ENCODE data around the gene NABP2. TPM values are rescaled to one million over a fixed set of nuclear protein-coding genes. Genes with fewer than 3 reads are reported as not detected.

Gene NABP2
- 24.3 and 25.3 TPM in 2 replicates for total RNA-seq

DNA sequence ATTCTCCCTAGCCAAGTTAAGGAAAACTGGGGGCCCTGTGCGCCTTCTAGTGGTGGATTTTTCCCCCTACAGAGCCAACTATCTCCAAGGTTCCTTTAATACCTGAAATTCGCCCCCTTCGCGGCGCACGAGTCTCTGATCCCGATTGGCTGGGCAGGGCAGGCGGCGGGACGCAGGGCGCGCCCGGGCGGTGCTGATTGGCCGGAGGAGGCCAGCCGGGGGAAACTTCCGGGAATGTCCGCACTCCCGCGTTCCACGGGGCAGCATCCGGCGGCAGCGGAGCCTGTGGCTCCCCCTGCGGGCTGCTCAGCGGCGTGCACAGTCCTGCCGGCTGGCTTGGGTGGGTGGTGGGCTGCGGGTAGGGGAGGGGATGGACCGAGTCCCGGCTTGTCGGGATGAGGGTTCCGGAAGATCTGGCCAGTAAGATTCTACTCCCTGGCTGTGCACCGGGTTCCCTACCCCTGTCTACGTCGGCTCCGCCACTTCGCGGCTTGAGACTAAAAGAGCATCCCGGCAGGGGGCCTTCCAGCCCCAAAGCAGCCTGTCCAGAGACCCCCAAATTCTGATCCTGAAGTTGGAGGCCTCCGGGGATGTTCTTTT is at the start of gene NABP2:
Gene NABP2 (plus strand): TSS at position 241 of the 600 bp plus-strand sequence. CDS start 515 bp downstream, outside the sequence.

DNA sequence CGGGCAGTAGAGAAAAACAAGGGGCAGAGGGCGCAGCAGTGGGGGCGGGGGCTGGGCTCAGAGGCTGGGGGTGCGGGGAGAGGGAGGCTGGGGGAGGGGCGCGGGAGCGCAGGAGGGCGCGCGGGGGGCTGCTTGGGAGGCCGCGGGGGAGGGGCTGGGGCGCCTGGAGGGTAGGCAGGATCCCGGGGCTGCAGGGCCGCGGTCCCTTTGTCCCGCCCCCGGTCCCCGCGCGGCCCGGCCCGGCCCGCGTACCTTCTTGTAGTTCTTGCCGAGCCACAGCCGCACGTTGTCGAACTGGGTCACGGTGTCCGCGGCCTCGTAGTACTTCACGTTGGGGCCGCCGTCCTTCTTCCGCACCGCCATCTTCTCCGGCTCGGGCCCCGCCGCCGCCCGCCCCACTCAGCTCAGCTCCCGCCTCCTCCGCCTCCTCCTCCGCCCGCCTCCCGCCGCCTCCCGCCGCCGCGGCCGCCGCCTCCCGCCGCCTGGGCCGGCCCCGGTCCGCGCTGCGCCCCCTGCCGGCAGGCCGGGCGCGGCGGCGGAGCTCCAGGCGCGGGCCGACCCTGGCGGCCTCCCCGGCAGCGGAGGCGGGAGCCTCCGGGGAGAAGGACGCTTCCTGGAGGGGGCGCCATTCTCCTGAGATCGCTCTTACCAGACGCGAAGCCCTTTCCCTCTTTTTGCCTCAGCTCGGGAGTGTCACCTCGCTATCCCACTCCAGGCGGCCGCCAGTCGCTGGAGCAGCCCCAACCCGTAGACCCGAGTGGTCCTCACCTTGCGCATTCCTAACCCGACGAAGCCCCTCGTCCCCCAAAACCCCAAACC is 34.8 kb upstream of the NABP2 start, which contains the start of gene SMARCC2:
Gene SMARCC2 (minus strand): TSS at position 385 of the 819 bp plus-strand sequence. CDS start 22 bp downstream, at position 363.

DNA sequence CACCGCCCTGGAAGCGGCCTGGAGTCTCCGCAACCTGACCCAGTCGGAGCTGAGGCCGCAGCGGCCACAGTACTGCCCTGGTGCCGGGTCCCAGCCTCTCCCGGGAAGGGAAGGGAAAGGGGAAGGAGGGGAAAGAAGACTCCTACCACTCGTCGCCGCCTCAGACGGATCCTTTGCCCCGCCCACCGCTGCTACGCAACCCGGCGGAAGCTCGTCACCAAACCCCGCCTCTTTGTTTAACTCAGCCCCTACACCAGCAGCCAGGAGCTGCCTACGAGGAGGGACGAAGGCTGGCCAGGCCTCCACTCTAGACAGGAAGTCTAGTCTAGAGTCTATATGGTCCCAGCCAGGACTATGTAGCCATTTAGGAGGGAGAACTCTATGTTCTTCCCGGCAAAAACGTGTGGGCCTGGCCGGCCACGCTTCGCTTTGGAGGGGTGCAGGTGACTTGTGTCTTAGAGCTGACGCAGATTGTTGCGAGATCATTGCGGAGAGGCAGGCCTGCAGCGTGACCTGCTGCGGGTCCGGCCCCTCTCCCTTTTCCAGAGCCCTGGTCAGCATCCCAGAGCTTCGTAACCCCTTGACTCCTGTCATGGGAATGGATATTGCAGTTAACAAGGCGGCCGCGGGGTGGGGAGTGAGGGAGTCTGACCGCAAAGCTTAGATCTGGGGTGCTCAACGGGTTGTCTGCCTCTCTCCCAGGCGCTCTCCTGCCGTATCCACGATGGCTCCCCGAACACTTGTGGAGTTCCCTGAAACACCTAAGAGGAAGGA is 2.2 kb upstream of the NABP2 start, which contains the start of gene RNF41:
Gene RNF41 (minus strand): TSS at position 166 of the 774 bp plus-strand sequence. CDS start 7,875 bp downstream, outside the sequence.

DNA sequence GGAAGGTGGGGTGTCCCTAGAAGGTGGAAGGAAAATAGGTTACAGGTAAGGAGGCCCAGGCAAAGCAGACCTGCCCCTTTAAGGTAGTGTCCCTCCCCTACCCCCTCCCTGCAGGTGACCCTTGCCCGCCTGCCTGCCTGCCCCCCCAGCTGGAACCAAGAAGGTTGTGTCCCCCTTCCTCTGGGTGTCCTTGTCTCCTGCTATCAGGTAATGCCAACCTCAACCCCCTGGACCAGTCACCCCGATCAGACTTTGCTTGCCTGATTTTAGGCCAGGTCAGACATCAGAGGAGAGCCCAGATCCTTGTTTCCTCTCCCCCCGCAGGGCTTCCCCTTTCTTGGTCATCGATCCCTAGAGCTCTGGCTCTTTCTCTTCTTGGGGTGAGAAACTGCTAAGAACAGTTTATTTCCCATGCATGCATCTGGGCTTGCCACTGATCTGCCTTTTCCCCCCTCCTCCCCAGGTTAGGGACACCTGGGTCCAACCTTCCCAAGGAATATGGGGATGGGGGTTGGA is 5.8 kb downstream of the NABP2 start, which contains the start of gene SLC39A5:
Gene SLC39A5 (plus strand): TSS at position 136 of the 516 bp plus-strand sequence. CDS start 1,224 bp downstream, outside the sequence.

DNA sequence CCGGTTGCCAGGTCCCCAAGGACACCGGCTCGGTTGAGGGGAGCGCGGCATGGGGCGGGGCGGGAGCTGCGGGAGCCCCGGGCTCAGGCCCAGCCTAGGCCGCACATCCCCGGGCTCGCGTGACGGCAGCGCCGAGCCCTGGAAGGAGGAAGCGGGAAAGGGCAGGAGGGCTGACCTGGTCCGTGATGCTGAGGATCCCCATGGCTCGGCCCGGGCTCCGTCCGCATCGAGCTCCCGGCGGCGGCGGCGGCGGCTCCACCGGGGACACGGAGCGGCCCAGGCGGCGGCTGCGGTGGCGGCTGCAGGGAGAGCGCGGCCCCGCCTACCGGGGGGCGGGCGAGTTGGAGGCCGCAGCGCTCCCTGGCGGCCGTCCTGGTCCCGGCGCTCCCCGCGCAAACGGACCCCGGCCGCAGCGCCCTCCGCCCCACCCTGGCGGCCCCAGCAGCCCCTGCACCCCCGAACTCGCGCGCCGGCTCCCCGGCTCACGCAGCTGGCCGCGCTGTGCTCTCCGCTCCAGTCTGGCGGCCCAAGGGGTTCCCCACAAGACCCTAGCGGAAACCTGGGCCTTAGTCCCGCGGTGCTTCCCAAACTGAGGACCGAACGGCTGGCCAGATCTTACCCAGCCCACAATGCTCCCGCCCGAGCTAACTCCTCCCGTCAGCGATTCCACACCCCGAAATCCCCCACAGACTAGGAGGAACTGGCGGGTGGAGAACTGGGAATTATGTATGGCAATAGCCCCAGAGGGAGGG is 34.1 kb downstream of the NABP2 start, which contains the start of gene ANKRD52:
Gene ANKRD52 (minus strand): TSS at position 317 of the 752 bp plus-strand sequence. CDS start 115 bp downstream, at position 202.

DNA sequence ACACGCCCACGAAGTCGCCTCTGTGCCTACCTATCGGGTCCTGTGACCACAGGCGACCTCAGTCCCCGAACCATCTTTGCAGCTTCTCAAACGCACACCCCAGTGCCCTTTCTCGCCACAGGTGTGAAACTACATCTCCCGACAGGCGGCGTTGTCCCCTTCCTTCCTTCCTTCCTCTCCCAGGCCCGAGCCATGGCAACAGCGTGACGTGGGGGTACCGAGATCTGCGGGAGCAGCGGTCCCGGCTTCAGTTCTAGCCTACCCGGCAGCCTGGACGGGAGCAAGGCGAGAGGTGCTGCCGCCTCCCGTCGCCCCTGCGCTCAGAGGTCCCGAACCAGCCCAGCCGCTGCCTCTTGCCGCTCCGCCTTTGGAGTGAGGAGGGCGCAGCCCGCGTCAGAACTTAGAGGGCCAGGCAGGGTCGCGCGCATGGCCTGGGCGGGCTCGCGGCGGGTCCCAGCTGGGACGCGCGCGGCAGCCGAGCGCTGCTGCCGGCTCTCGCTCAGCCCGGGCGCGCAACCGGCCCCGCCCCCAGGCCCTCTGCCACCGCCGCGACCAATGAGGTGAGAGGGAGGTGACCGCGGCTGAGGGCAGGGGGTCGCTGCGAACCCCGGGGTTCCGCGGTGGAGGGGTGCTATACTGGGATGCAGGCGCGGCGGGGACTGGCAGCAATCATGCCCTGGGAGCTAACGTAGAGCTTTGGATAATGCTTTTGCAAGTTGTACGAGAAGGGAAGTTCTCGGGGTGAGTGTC is 42.7 kb downstream of the NABP2 start, which contains the start of gene COQ10A:
Gene COQ10A (plus strand): TSS at position 250 of the 750 bp plus-strand sequence. CDS start 177 bp downstream, at position 427.

Other genes with a start within 250 kb of the NABP2 start
- 11.6 and 13.9 TPM in 2 replicates for gene SUOX, start 227.1 kb upstream of the NABP2 start, total RNA-seq
- gene IKZF4, start 203.3 kb upstream of the NABP2 start, total RNA-seq: 1.8 and 1.9 TPM in 2 replicates
- gene RPS26, start 182.4 kb upstream of the NABP2 start, total RNA-seq: 336 and 547 TPM in 2 replicates
- gene ERBB3, start 144.2 kb upstream of the NABP2 start, total RNA-seq: 0.65 and 0.91 TPM in 2 replicates
- gene PA2G4, start 119.8 kb upstream of the NABP2 start, total RNA-seq: 95.9 and 100 TPM in 2 replicates
- gene RPL41, start 107.7 kb upstream of the NABP2 start, total RNA-seq: 1,970 and 2,516 TPM in 2 replicates
- 5.7 and 7.4 TPM in 2 replicates for gene ZC3H10, start 106.1 kb upstream of the NABP2 start, total RNA-seq
- 212 and 228 TPM in 2 replicates for gene ESYT1, start 96.1 kb upstream of the NABP2 start, total RNA-seq
- 59.9 and 62.3 TPM in 2 replicates for gene MYL6B, start 71.8 kb upstream of the NABP2 start, total RNA-seq
- 1,601 and 1,692 TPM in 2 replicates for gene MYL6, start 66.0 kb upstream of the NABP2 start, total RNA-seq
- gene SMARCC2, start 34.9 kb upstream of the NABP2 start, total RNA-seq: 56.1 and 59.6 TPM in 2 replicates
- gene RNF41, start 2.4 kb upstream of the NABP2 start, total RNA-seq: 74.9 and 77.1 TPM in 2 replicates
- not detected in 2 replicates for gene SLC39A5, start 5.7 kb downstream of the NABP2 start, total RNA-seq
- 18.7 and 18.8 TPM in 2 replicates for gene ANKRD52, start 34.0 kb downstream of the NABP2 start, total RNA-seq
- gene COQ10A, start 42.6 kb downstream of the NABP2 start, total RNA-seq: 13.2 and 14.4 TPM in 2 replicates
- 98.2 and 115 TPM in 2 replicates for gene CS, start 76.0 kb downstream of the NABP2 start, total RNA-seq
- gene CNPY2, start 91.6 kb downstream of the NABP2 start, total RNA-seq: 83.3 and 97.1 TPM in 2 replicates
- 17.4 and 23.3 TPM in 2 replicates for gene PAN2, start 109.7 kb downstream of the NABP2 start, total RNA-seq
- gene IL23A, start 114.5 kb downstream of the NABP2 start, total RNA-seq: not detected in 2 replicates
- 398 and 486 TPM in 2 replicates for gene STAT2, start 135.8 kb downstream of the NABP2 start, total RNA-seq
- not detected in 2 replicates for gene APOF, start 138.5 kb downstream of the NABP2 start, total RNA-seq
- 4.6 and 4.8 TPM in 2 replicates for gene TIMELESS, start 225.1 kb downstream of the NABP2 start, total RNA-seq
- 0.26 TPM in 1 of 2 replicates, not detected in the other for gene MIP, start 230.3 kb downstream of the NABP2 start, total RNA-seq
- 2.1 and 2.6 TPM in 2 replicates for gene SPRYD4, start 244.2 kb downstream of the NABP2 start, total RNA-seq